Uterus (tissue), 4 donors: Measurements from ENCODE around the gene SLC25A28. TPM values are rescaled to one million over a fixed set of nuclear protein-coding genes. Genes with fewer than 3 reads are reported as not detected.
"Not testable (repeated sequence)": the region's sequence is repeated elsewhere in the genome, so short reads cannot be mapped to it uniquely, and the experiment has no call there.

Source experiments
- DNase-seq, 2 donors: peaks; one replicate each; pipeline ENCODE4 v3.0.0-alpha.2; 2019 to 2020
- H3K27ac ChIP-seq, 2 donors: fragments of 200-600 bp; sonication (generic); 1 replicate in 1 of 2; 2 replicates in 1 of 2; pipeline ENCODE4 v1.5.1; 2016 to 2018
- H3K27me3 ChIP-seq, 2 donors: fragments of 200-600 bp; sonication (generic); one replicate each; pipeline ENCODE4 v1.5.1; 2018 to 2019; ENCODE audit warnings: control low read depth in 1 of 2
- H3K36me3 ChIP-seq, 2 donors: fragments of 200-600 bp; sonication (generic); one replicate each; pipeline ENCODE4 v1.5.1; 2019; ENCODE audit warnings: control low read depth in 1 of 2
- H3K4me1 ChIP-seq, 2 donors: fragments of 200-600 bp; sonication (generic); one replicate each; pipeline ENCODE4 v1.5.1; 2018 to 2019; ENCODE audit warnings: control low read depth in 1 of 2
- H3K4me3 ChIP-seq, 2 donors: fragments of 200-600 bp; sonication (generic); 1 replicate in 1 of 2; 2 replicates in 1 of 2; pipeline ENCODE4 v1.5.1; 2018 to 2019; ENCODE audit warnings: mild to moderate bottlenecking in 1 of 2
- H3K9me3 ChIP-seq, 2 donors: fragments of 200-600 bp; sonication (generic); one replicate each; pipeline ENCODE4 v1.5.1; 2019; ENCODE audit warnings: control low read depth in 1 of 2
- CTCF ChIP-seq, 4 experiments: fragments of 200-600 bp in 2 of 4; fragments of 450-650 bp in 2 of 4; sonication (generic) in 2 of 4; IDR thresholded peaks; one replicate each; pipeline ENCODE4 v1.5.1; 2016 to 2019; ENCODE audit warnings: antibody characterized with exemption in 4 of 4, mild to moderate bottlenecking in 2 of 4, moderate library complexity in 1 of 4
- POLR2A ChIP-seq, 2 donors: fragments of 450-650 bp; IDR thresholded peaks; one replicate each; pipeline ENCODE4 v1.6.1; 2016; ENCODE audit warnings: antibody characterized with exemption in 2 of 2, mild to moderate bottlenecking in 1 of 2, moderate library complexity in 1 of 2
- intact Hi-C: fragments of 100-400 bp; cut with DNase I; formaldehyde crosslinking; loops from one replicate; pipeline ENCODE4 v1.15.1; 2023; ENCODE audit warnings: low total_unique reads
- total RNA-seq, 4 donors: library from RNA; depleted of rRNA in 3 of 4; stranded (reverse); fragments of >200 nt in 3 of 4; gene quantifications; one replicate each; pipeline versions ENCODE4 v1.1.0 to v1.2.4, GENCODE V29; 2014 to 2023
- donor health status: DM: yes; HTN: yes; CAD: no.

Gene SLC25A28
- total RNA-seq, 4 donors from 2014 or later: 11.0 to 72.4 (median 38.8) TPM

GRCh38 chr10:99628923-99629624, 8.8 kb upstream of the SLC25A28 start:
- Histone ChIP-seq H3K27me3 (no peaks in the 10 kb centered on the region), H3K27ac (no peak overlapping the region), H3K36me3 (no peaks in the 10 kb centered on the region), H3K9me3 (no peaks in the 10 kb centered on the region), H3K4me3 (no peak overlapping the region), H3K4me1 (no peaks in the 10 kb centered on the region)
- intact Hi-C loops: no loop called here
- DNase-seq: no peak
- TF ChIP-seq POLR2A (IDR thresholded peaks at IDR 0.05) (no peak), CTCF (IDR thresholded peaks at IDR 0.05) (no peak)

GRCh38 chr10:99625124-99625523, 4.9 kb upstream of the SLC25A28 start:
- H3K27me3 ChIP-seq, H3K27ac ChIP-seq, H3K4me3 ChIP-seq, H3K9me3 ChIP-seq, H3K4me1 ChIP-seq, DNase-seq, intact Hi-C loops, H3K36me3 ChIP-seq: not testable (repeated sequence)

GRCh38 chr10:99623919-99624318, 3.7 kb upstream of the SLC25A28 start:
- Histone ChIP-seq H3K4me3 (no peak overlapping the region), H3K9me3 (no peaks in the 10 kb centered on the region), H3K4me1 (peaks cover 0 to 5% of the 10 kb centered on the region in 2 donors), H3K27me3 (no peaks in the 10 kb centered on the region), H3K36me3 (no peaks in the 10 kb centered on the region), H3K27ac (no peak overlapping the region)
- intact Hi-C loops: no loop called here
- no peak for DNase-seq
- no peak for TF ChIP-seq POLR2A (IDR thresholded peaks at IDR 0.05)
- no peak for TF ChIP-seq CTCF (IDR thresholded peaks at IDR 0.05)

- Histone ChIP-seq H3K36me3 (no peaks in the 10 kb centered on the region), H3K4me3 (peak overlapping the region; percentile 69 to 79), H3K4me1 (peaks cover 3 to 22% of the 10 kb centered on the region in 2 donors), H3K27ac (peak overlapping the region; percentile 98 to 99), H3K27me3 (no peaks in the 10 kb centered on the region), H3K9me3 (no peaks in the 10 kb centered on the region)
- intact Hi-C loops: no loop called here
- no peak for DNase-seq
- TF ChIP-seq POLR2A (IDR thresholded peaks at IDR 0.05): peak in 1 of 2 donors; percentile 83
- no peak for TF ChIP-seq CTCF (IDR thresholded peaks at IDR 0.05)
Observed at GRCh38 chr10:99621454-99622251, 1.4 kb upstream of the SLC25A28 start.

GRCh38 chr10:99620711-99621453, 643 bp upstream of the SLC25A28 start:
- H3K4me1 ChIP-seq: peaks cover 7 to 22% of the 10 kb centered on the region in 2 donors
- no peaks in the 10 kb centered on the region for H3K36me3 ChIP-seq
- TF ChIP-seq POLR2A (IDR thresholded peaks at IDR 0.05) (peak; percentile 63 to 89), CTCF (IDR thresholded peaks at IDR 0.05) (peak in 1 of 4 experiments; percentile 17)
- H3K27ac ChIP-seq: peak overlapping the region; percentile 98 to 99
- H3K27me3 ChIP-seq: no peaks in the 10 kb centered on the region
- H3K9me3 ChIP-seq: no peaks in the 10 kb centered on the region
- H3K4me3 ChIP-seq: peak overlapping the region; percentile 69 to 79
- intact Hi-C loops: no loop called here
- peak; percentile 94 to 95 for DNase-seq
